IMR-90 (cell line): ENCODE results near the gene MFSD2A. TPM values are rescaled to one million over a fixed set of nuclear protein-coding genes. Genes with fewer than 3 reads are reported as not detected.
A peak's percentile ranks its signal among the peaks of the same experiment; 100 is the strongest.

Experiments
- ATAC-seq: fragments of 200-7000 bp; cut with Tn5 transposase; 2 replicates; pipeline ENCODE4 v1.9.1; 2020; ENCODE audit warnings: low read depth, mild to moderate bottlenecking, moderate library complexity
- BruUV-seq: library from RNA; stranded (reverse); fragments of 400-500 nt; replicated peaks from 2 replicates; lab custom pipeline; 2021; lab: Mats Ljungman, UMichigan
- CTCF ChIA-PET: fragments of 300-600 bp; formaldehyde crosslinking; extraction: SDS; loops from one replicate; lab custom pipeline; 2021; ENCODE audit warnings: antibody characterized with exemption; lab: Yijun Ruan, JAX
- POLR2A ChIA-PET: fragments of 300-600 bp; sonication (Branson Sonifier 250); formaldehyde crosslinking; loops from one replicate; lab custom pipeline; 2022; ENCODE audit warnings: antibody characterized with exemption; ENCODE audit not compliant: unreplicated experiment; lab: Charles Lee
- DNase-seq: peaks from one replicate; pipeline ENCODE4 v3.0.0; 2013
- H2AFZ ChIP-seq: replicated peaks from 2 replicates; pipeline ENCODE3; 2013; ENCODE audit warnings: low read length, mild to moderate bottlenecking; ENCODE audit not compliant: poor library complexity
- H2AK5ac ChIP-seq: 2 replicates; pipeline ENCODE4 v1.6.1; 2013; ENCODE audit warnings: low read depth, low read length, inconsistent platforms
- H2AK9ac ChIP-seq: replicated peaks from 2 replicates; pipeline ENCODE3; 2013; ENCODE audit warnings: mild to moderate bottlenecking, low read depth, low read length, moderate library complexity; ENCODE audit not compliant: poor library complexity
- H2BK120ac ChIP-seq: 2 replicates; pipeline ENCODE4 v1.6.1; 2013; ENCODE audit warnings: low read depth, low read length, inconsistent platforms
- H2BK15ac ChIP-seq: 3 replicates; pipeline ENCODE4 v1.6.1; 2013; ENCODE audit warnings: low read depth, low read length, inconsistent platforms
- H2BK20ac ChIP-seq: 2 replicates; pipeline ENCODE4 v1.6.1; 2013; ENCODE audit warnings: low read depth, mild to moderate bottlenecking, inconsistent platforms, low read length, moderate library complexity
- H2BK5ac ChIP-seq: 2 replicates; pipeline ENCODE4 v1.6.1; 2013; ENCODE audit warnings: mild to moderate bottlenecking, low read depth, low read length, inconsistent platforms; ENCODE audit not compliant: poor library complexity, severe bottlenecking
- H3K14ac ChIP-seq: replicated peaks from 2 replicates; pipeline ENCODE4 v1.6.1; 2013; ENCODE audit warnings: low read depth, low read length, inconsistent platforms
- H3K18ac ChIP-seq: 2 replicates; pipeline ENCODE4 v1.6.1; 2013; ENCODE audit warnings: low read depth, low read length, control low read depth
- H3K23ac ChIP-seq: 2 replicates; pipeline ENCODE4 v1.6.1; 2013; ENCODE audit warnings: low read depth, low read length, inconsistent platforms
- H3K27ac ChIP-seq: 2 replicates; pipeline ENCODE4 v1.5.1; 2013; ENCODE audit warnings: mild to moderate bottlenecking, control low read depth, low read length; ENCODE audit not compliant: insufficient read depth
- H3K27me3 ChIP-seq: 2 replicates; pipeline ENCODE4 v1.6.1; 2013; ENCODE audit warnings: low read length; ENCODE audit not compliant: control insufficient read depth, insufficient read depth
- H3K36me3 ChIP-seq: 2 replicates; pipeline ENCODE4 v1.6.1; 2013; ENCODE audit warnings: low read length, mixed read lengths; ENCODE audit not compliant: control insufficient read depth, insufficient read depth
- H3K4ac ChIP-seq: 2 replicates; pipeline ENCODE4 v1.6.1; 2013; ENCODE audit warnings: low read depth, low read length, inconsistent platforms
- H3K4me1 ChIP-seq: 2 replicates; pipeline ENCODE4 v1.6.1; 2013; ENCODE audit warnings: low read length, mixed read lengths; ENCODE audit not compliant: control insufficient read depth, insufficient read depth
- H3K4me2 ChIP-seq: 2 replicates; pipeline ENCODE4 v1.6.1; 2013; ENCODE audit warnings: low read depth, mild to moderate bottlenecking, control low read depth, low read length, moderate library complexity
- H3K4me3 ChIP-seq: 2 replicates; pipeline ENCODE4 v1.5.1; 2013; ENCODE audit warnings: low read depth, mild to moderate bottlenecking, control low read depth, low read length, moderate library complexity; ENCODE audit not compliant: insufficient read depth
- H3K56ac ChIP-seq: 2 replicates; pipeline ENCODE4 v1.6.1; 2013; ENCODE audit warnings: low read length, inconsistent platforms; ENCODE audit not compliant: insufficient read depth; ENCODE audit errors: extremely low read depth
- H3K79me1 ChIP-seq, 2 experiments: 2 replicates each; pipeline ENCODE4 v1.6.1; 2013; ENCODE audit warnings: low read length in 2 of 2, inconsistent platforms in 1 of 2, low read depth in 1 of 2
- H3K9ac ChIP-seq: 2 replicates; pipeline ENCODE4 v1.6.1; 2013; ENCODE audit warnings: low read depth, low read length, control low read depth
- H3K9me1 ChIP-seq: 2 replicates; pipeline ENCODE4 v1.6.1; 2013; ENCODE audit warnings: low read length, inconsistent platforms; ENCODE audit not compliant: insufficient read depth
- H3K9me3 ChIP-seq: 2 replicates; pipeline ENCODE4 v1.6.1; 2013; ENCODE audit warnings: low read length; ENCODE audit not compliant: control insufficient read depth, insufficient read depth
- H4K20me1 ChIP-seq: 2 replicates; pipeline ENCODE4 v1.6.1; 2013; ENCODE audit warnings: low read length, inconsistent platforms; ENCODE audit not compliant: insufficient read depth
- H4K5ac ChIP-seq: 2 replicates; pipeline ENCODE4 v1.6.1; 2013; ENCODE audit warnings: mild to moderate bottlenecking, low read depth, low read length, control low read depth
- H4K8ac ChIP-seq, 2 experiments: 2 replicates each; pipeline ENCODE4 v1.6.1; 2013; ENCODE audit warnings: low read depth in 2 of 2, low read length in 2 of 2, control low read depth in 1 of 2, inconsistent platforms in 1 of 2
- H4K91ac ChIP-seq: 2 replicates; pipeline ENCODE4 v1.6.1; 2013; ENCODE audit warnings: low read depth, low read length, inconsistent platforms; ENCODE audit not compliant: insufficient read depth
- MAFK ChIP-seq: IDR thresholded peaks from 2 replicates; pipeline ENCODE4 v1.6.1; 2012; ENCODE audit warnings: low read depth, low read length, improper control_type of control experiment
- NFE2L2 ChIP-seq: fragments of 150-350 bp; IDR thresholded peaks from 2 replicates; pipeline ENCODE4 v1.6.1; 2016; ENCODE audit warnings: low read depth, mild to moderate bottlenecking, low read length
- RCOR1 ChIP-seq: IDR thresholded peaks from 2 replicates; pipeline ENCODE4 v1.6.1; 2012; ENCODE audit warnings: mild to moderate bottlenecking, low read length, improper control_type of control experiment; ENCODE audit not compliant: insufficient replicate concordance
- RFX5 ChIP-seq: IDR thresholded peaks from 2 replicates; pipeline ENCODE4 v1.8.0; 2012; ENCODE audit warnings: low read depth, mild to moderate bottlenecking, low read length, moderate library complexity
- WGBS, 2 experiments: methylation state at CpG; one replicate each; pipeline versions ENCODE4 v1.1.5 to v1.1.7; 2013; ENCODE audit warnings: missing lambda C conversion rate in 2 of 2; ENCODE audit not compliant: insufficient read length in 1 of 2; ENCODE audit errors: extremely low coverage in 2 of 2; 5-methylcytosine and 5-hydroxymethylcytosine counted together
- dilution Hi-C: fragments of 300-500 bp; cut with HindIII; formaldehyde crosslinking; loops from one replicate; pipeline ENCODE4 v1.14.3; 2018; ENCODE audit warnings: low sequenced_read_pairs; ENCODE audit not compliant: unreplicated experiment
- in situ Hi-C: fragments of 300-500 bp; cut with MboI; formaldehyde crosslinking; loops from 3 replicates; pipeline ENCODE4 v1.14.3; 2019; ENCODE audit warnings: low sequenced_read_pairs, inconsistent platforms, mixed read lengths
- intact Hi-C: fragments of 100-400 bp; cut with micrococcal nuclease; formaldehyde crosslinking; loops from 2 replicates; pipeline ENCODE4 v1.10.0; 2022
- microRNA-seq, 2 experiments: library from miRNA; stranded (forward) in 1 of 2; unstranded in 1 of 2; fragments of 10-50 nt in 1 of 2; fragments of <30 nt in 1 of 2; gene quantifications in 1 of 2; microRNA quantifications in 1 of 2; one replicate each; pipeline versions ENCODE3 to v1.1.0; 2013 to 2020; ENCODE audit not compliant: insufficient read depth in 1 of 2, insufficient read length in 1 of 2, unreplicated experiment in 1 of 2
- polyA plus RNA-seq, 3 experiments: library from polyadenylated mRNA; depleted of rRNA; stranded (reverse); fragments of >200 nt; gene quantifications; 2 replicates each; pipeline ENCODE4 v1.2.3, GENCODE V29; 2012; ENCODE audit warnings: low replicate concordance in 1 of 3
- small RNA-seq, 5 experiments: library from RNA; depleted of rRNA; stranded (forward); fragments of <200 nt; gene quantifications; one replicate each; pipeline ENCODE3, GENCODE V24; 2012
- total RNA-seq: library from RNA; depleted of rRNA; stranded (reverse); fragments of >200 nt; gene quantifications from 2 replicates; pipeline ENCODE4 v1.2.3, GENCODE V29; 2012; rRNA removed
- TF ChIP-seq, protein P1 (sequence below): fragments of 150-350 bp; IDR thresholded peaks from 2 replicates; pipeline ENCODE4 v1.6.1; 2016; ENCODE audit warnings: low read depth, mild to moderate bottlenecking, low read length, moderate library complexity, borderline replicate concordance

Gene MFSD2A
- total and polyA plus RNA-seq, 2 of the 4 experiments (the other 2 are of a cell fraction), result 5.7 to 7.3 TPM

DNA sequence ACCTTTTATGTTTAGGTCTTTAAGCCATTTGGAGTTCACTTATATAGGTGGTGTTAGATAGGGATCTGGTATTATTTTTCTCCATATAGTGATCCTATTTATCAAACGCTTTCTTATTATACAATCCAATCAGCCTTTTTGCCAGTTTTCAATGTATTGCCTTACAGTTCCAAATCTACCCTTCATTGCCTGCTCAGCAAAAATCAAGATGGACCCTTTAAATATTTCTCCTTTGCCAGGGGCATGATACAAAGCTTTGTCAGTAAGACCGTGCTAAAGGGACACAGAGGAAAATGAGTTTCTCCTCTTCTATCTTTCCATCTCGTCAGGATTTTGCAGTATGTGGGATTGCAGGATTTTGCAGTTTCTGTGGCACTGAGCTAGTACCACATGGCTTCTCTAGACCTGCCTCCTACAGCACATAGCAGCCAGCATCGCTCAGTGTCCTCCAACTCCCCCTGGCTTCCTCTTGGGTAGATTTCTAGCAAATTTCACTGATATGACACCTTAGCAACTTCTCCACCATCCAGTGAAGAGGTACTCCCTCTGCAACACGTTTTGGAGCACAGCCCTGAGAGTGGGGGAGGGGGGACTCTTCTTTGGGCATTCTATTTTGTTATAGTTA is 63.1 kb downstream of the MFSD2A start:
- H2BK120ac ChIP-seq, result no peak overlapping the region
- H4K91ac ChIP-seq, result no peak overlapping the region
- no peak overlapping the region for H4K5ac ChIP-seq
- no peak overlapping the region for H3K4me2 ChIP-seq
- no peak overlapping the region for H3K23ac ChIP-seq
- TF ChIP-seq NFE2L2 (no peak), MAFK (peak; percentile 15; the same call in 1 of the 2 replicates), RCOR1 (no peak), RFX5 (no peak)
- TF ChIP-seq, protein P1, sequence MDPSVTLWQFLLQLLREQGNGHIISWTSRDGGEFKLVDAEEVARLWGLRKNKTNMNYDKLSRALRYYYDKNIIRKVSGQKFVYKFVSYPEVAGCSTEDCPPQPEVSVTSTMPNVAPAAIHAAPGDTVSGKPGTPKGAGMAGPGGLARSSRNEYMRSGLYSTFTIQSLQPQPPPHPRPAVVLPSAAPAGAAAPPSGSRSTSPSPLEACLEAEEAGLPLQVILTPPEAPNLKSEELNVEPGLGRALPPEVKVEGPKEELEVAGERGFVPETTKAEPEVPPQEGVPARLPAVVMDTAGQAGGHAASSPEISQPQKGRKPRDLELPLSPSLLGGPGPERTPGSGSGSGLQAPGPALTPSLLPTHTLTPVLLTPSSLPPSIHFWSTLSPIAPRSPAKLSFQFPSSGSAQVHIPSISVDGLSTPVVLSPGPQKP, result no peak
- H3K14ac ChIP-seq, result no peak overlapping the region
- ATAC-seq, result no peak
- H3K9me3 ChIP-seq, result no peaks in the 10 kb centered on the region
- no peak overlapping the region for H3K9ac ChIP-seq
- dilution Hi-C loops (no loop called here), intact Hi-C loops (no loop called here), in situ Hi-C loops (no loop called here)
- H3K9me1 ChIP-seq, result peaks cover 7% of the 10 kb centered on the region; the same call in 1 of the 2 replicates
- no peak overlapping the region for H3K18ac ChIP-seq
- H4K8ac ChIP-seq, result no peak overlapping the region
- H2AK5ac ChIP-seq, result 0 out of 2 replicates have a peak overlapping the region, but pooled peaks have one; percentile 23
- BruUV-seq, result no TSS peak
- H3K4ac ChIP-seq, result no peak overlapping the region
- no peaks in the 10 kb centered on the region for H3K36me3 ChIP-seq
- ChIA-PET CTCF (interaction anchor here (0.6 kb wide), 2 partner anchors 43 to 110 kb away, joined by 6 read pairs; no protein-coding TSS in a partner anchor), POLR2A (no interaction called here)
- no peaks in the 10 kb centered on the region for H3K27me3 ChIP-seq
- no peak overlapping the region for H2BK5ac ChIP-seq
- no peak overlapping the region for H2AK9ac ChIP-seq
- 100% methylated on average over 1 of the region's 5 CpGs; no CpG with 5 or more reads in 1 of the 2 experiments for WGBS, 2 experiments
- H3K4me3 ChIP-seq, result no peak overlapping the region
- no peaks in the 10 kb centered on the region for H3K79me1 ChIP-seq
- no peak for DNase-seq
- no peaks in the 10 kb centered on the region; the same call in 1 of the 2 replicates for H3K4me1 ChIP-seq
- no peak overlapping the region for H2BK15ac ChIP-seq
- no peak overlapping the region for H3K56ac ChIP-seq
- H2BK20ac ChIP-seq, result no peak overlapping the region
- no peak overlapping the region for H3K27ac ChIP-seq
- H4K20me1 ChIP-seq, result no peaks in the 10 kb centered on the region
- H2AFZ ChIP-seq, result no peak overlapping the region

Small RNA genes within 50 kb of the gene (microRNA-seq; reads per million reads assigned to microRNA genes)
- not detected for gene RF00019 (ENCODE audit: insufficient read depth, insufficient read length)

Small RNA genes within 50 kb of the gene (small RNA-seq; reads per million reads assigned to genes)
- 0 reads per million in 5 experiments for gene RF00019

Other genes starting within 250 kb of the MFSD2A start
- gene PPIE, start 216.3 kb upstream of the MFSD2A start, total RNA-seq, result 40.8 and 40.9 TPM in 2 replicates
- gene PPIE, start 216.3 kb upstream of the MFSD2A start, polyA plus RNA-seq (2012; rRNA removed), result 61.6 and 68.1 TPM in 2 replicates
- 0.18 and 0.28 TPM in 2 replicates for gene OXCT2, start 183.8 kb upstream of the MFSD2A start, total RNA-seq
- gene OXCT2, start 183.8 kb upstream of the MFSD2A start, polyA plus RNA-seq (2012; rRNA removed), result 0.22 and 0.30 TPM in 2 replicates
- gene BMP8B, start 166.3 kb upstream of the MFSD2A start, total RNA-seq, result not detected in 2 replicates
- gene BMP8B, start 166.3 kb upstream of the MFSD2A start, polyA plus RNA-seq (2012; rRNA removed), result 0.03 TPM in 1 of 2 replicates, not detected in the other
- gene TRIT1, start 71.6 kb upstream of the MFSD2A start, total RNA-seq, result 27.8 and 29.2 TPM in 2 replicates
- gene TRIT1, start 71.6 kb upstream of the MFSD2A start, polyA plus RNA-seq (2012; rRNA removed), result 10.8 and 13.5 TPM in 2 replicates
- 0.56 and 0.72 TPM in 2 replicates for gene MYCL, start 53.2 kb upstream of the MFSD2A start, total RNA-seq
- gene MYCL, start 53.2 kb upstream of the MFSD2A start, polyA plus RNA-seq (2012; rRNA removed), result 0.75 and 0.87 TPM in 2 replicates
- 756 and 792 TPM in 2 replicates for gene CAP1, start 85.6 kb downstream of the MFSD2A start, total RNA-seq
- 405 and 434 TPM in 2 replicates for gene CAP1, start 85.6 kb downstream of the MFSD2A start, polyA plus RNA-seq (2012; rRNA removed)
- gene PPT1, start 142.1 kb downstream of the MFSD2A start, total RNA-seq, result 41.4 and 55.4 TPM in 2 replicates
- gene PPT1, start 142.1 kb downstream of the MFSD2A start, polyA plus RNA-seq (2012; rRNA removed), result 19.9 and 22.7 TPM in 2 replicates
- gene RLF, start 206.2 kb downstream of the MFSD2A start, total RNA-seq, result 29.8 and 33.1 TPM in 2 replicates
- 3.4 and 4.4 TPM in 2 replicates for gene RLF, start 206.2 kb downstream of the MFSD2A start, polyA plus RNA-seq (2012; rRNA removed)